Measurements from ENCODE around the gene NPFFR1. TPM values are rescaled to one million over a fixed set of nuclear protein-coding genes. Genes with fewer than 3 reads are reported as not detected.

The NPFFR1 gene
- total RNA-seq, 1 donor from 2014 or later: not detected

GRCh38 chr10:70312972-70313371, 29.2 kb upstream of the NPFFR1 start:
- no peak overlapping the region for H3K27ac ChIP-seq (replicated peaks)
- intact Hi-C loops (cut with micrococcal nuclease): no loop called here
- H3K27me3 ChIP-seq (ENCODE audit: low read depth): no peaks in the 10 kb centered on the region
- H3K4me3 ChIP-seq: no peak overlapping the region
- DNase-seq: no peak
- no peaks in the 10 kb centered on the region for H3K9me3 ChIP-seq (replicated peaks)
- peaks cover 8% of the 10 kb centered on the region for H3K4me1 ChIP-seq
- H3K36me3 ChIP-seq: no peaks in the 10 kb centered on the region
- no peak for TF ChIP-seq CTCF (IDR thresholded peaks at IDR 0.05; ENCODE audit: borderline replicate concordance)

GRCh38 chr10:70312249-70312648, 28.4 kb upstream of the NPFFR1 start:
- H3K36me3 ChIP-seq: no peaks in the 10 kb centered on the region
- no peaks in the 10 kb centered on the region for H3K27me3 ChIP-seq (ENCODE audit: low read depth)
- DNase-seq: no peak
- TF ChIP-seq CTCF (IDR thresholded peaks at IDR 0.05; ENCODE audit: borderline replicate concordance): no peak
- H3K4me3 ChIP-seq: no peak overlapping the region
- intact Hi-C loops (cut with micrococcal nuclease): no loop called here
- H3K9me3 ChIP-seq (replicated peaks): no peaks in the 10 kb centered on the region
- peaks cover 15% of the 10 kb centered on the region for H3K4me1 ChIP-seq
- H3K27ac ChIP-seq (replicated peaks): no peak overlapping the region

GRCh38 chr10:70311698-70312097, 27.9 kb upstream of the NPFFR1 start:
- Histone ChIP-seq H3K27ac (replicated peaks) (no peak overlapping the region), H3K27me3 (ENCODE audit: low read depth) (no peaks in the 10 kb centered on the region), H3K36me3 (no peaks in the 10 kb centered on the region), H3K4me1 (peaks cover 20% of the 10 kb centered on the region), H3K4me3 (no peak overlapping the region), H3K9me3 (replicated peaks) (no peaks in the 10 kb centered on the region)
- intact Hi-C loops (cut with micrococcal nuclease): no loop called here
- no peak for TF ChIP-seq CTCF (IDR thresholded peaks at IDR 0.05; ENCODE audit: borderline replicate concordance)
- no peak for DNase-seq

- Histone ChIP-seq H3K27ac (replicated peaks) (no peak overlapping the region), H3K27me3 (ENCODE audit: low read depth) (no peaks in the 10 kb centered on the region)
- no peak for DNase-seq
These were observed 25.9 kb upstream of the NPFFR1 start for GRCh38 chr10:70309661-70310060.

GRCh38 chr10:70308121-70309060, 24.6 kb upstream of the NPFFR1 start:
- Histone ChIP-seq H3K27me3 (ENCODE audit: low read depth) (no peaks in the 10 kb centered on the region), H3K4me1 (peaks cover 12% of the 10 kb centered on the region), H3K36me3 (no peaks in the 10 kb centered on the region), H3K9me3 (replicated peaks) (no peaks in the 10 kb centered on the region), H3K27ac (replicated peaks) (no peak overlapping the region), H3K4me3 (no peak overlapping the region)
- TF ChIP-seq CTCF (IDR thresholded peaks at IDR 0.05; ENCODE audit: borderline replicate concordance): no peak
- no peak for DNase-seq
- intact Hi-C loops (cut with micrococcal nuclease): no loop called here

More at GRCh38 chr10:70309661-70310060, 25.9 kb upstream of the NPFFR1 start:
- Histone ChIP-seq H3K9me3 (replicated peaks) (no peaks in the 10 kb centered on the region), H3K36me3 (no peaks in the 10 kb centered on the region), H3K4me3 (no peak overlapping the region), H3K4me1 (peaks cover 12% of the 10 kb centered on the region)
- intact Hi-C loops (cut with micrococcal nuclease): no loop called here
- no peak for TF ChIP-seq CTCF (IDR thresholded peaks at IDR 0.05; ENCODE audit: borderline replicate concordance)

Measured in left ventricle myocardium inferior (tissue), 1 donor.